Central memory CD8-positive, alpha-beta T cell (primary cell): Measurements from ENCODE around the gene SLC23A1.

Experiments
- ATAC-seq: fragments of 150-1000 bp; cut with Tn5 transposase; replicated peaks from 2 replicates; pipeline ENCODE4 v1.10.0; 2022; ENCODE audit warnings: mild to moderate bottlenecking, moderate FRiP score, moderate number of reproducible peaks; ENCODE audit not compliant: poor library complexity, severe bottlenecking; ENCODE audit errors: extremely low read depth
- DNase-seq, 2 donors: peaks; one replicate each; pipeline ENCODE4 v3.0.0; 2021; ENCODE audit warnings: low spot score in 2 of 2
- H3K27ac Mint-ChIP-seq: one replicate; pipeline ENCODE4 v1.8.0; 2022; ENCODE audit warnings: low read depth, mild to moderate bottlenecking, moderate library complexity, mixed read lengths
- H3K27me3 Mint-ChIP-seq: one replicate; pipeline ENCODE4 v1.8.0; 2022; ENCODE audit warnings: mixed read lengths
- H3K36me3 Mint-ChIP-seq: one replicate; pipeline ENCODE4 v1.8.0; 2022; ENCODE audit warnings: mild to moderate bottlenecking, moderate library complexity, mixed read lengths; ENCODE audit not compliant: insufficient read depth
- H3K4me1 Mint-ChIP-seq: one replicate; pipeline ENCODE4 v1.8.0; 2022; ENCODE audit warnings: mixed read lengths
- H3K4me3 Mint-ChIP-seq: one replicate; pipeline ENCODE4 v1.8.0; 2022; ENCODE audit warnings: mild to moderate bottlenecking, moderate library complexity, mixed read lengths
- H3K9me3 Mint-ChIP-seq: one replicate; pipeline ENCODE4 v1.8.0; 2022; ENCODE audit warnings: mixed read lengths

Gene SLC23A1

DNA sequence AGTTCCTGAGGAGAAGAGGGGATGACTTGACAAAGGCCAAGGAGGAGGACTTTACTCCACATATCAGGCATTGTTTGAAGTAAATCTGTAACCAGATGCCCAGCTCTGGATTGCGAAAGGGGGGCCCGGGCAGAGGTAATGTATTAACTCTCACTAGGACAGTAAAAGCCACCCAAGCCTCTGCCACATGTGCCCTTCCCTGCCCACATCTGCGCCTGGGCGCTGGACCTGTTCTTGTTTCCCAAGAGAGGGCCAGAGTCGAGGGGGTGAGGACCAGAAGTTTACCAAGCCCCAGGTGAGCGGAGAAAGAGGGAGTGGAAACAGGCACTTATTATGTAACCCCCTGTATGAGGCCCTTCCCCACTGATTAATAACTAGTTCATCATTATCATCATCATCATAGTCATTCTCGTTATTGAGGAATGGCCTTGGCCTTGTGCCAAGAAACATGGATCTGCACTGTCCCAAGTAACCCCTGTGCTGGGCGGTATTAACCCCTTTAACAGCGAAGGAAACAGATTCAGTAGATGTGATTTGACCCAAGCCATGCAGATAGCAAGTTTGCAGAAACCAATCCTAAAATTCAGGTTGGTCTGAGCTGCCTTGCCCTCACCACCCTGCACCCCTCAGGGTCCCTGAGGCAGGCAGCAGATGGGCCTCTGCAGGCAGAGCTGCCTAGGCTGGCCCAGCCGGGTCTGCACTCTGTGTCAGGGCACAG, at the start of gene SLC23A1:
Gene SLC23A1, minus strand, starts transcription at position 23 of the 718 bp plus-strand sequence. CDS start 44 bp downstream, outside the sequence.
- no peak for DNase-seq
- H3K27me3 Mint-ChIP-seq: no peaks in the 10 kb centered on the region
- H3K4me3 Mint-ChIP-seq: no peak within 1 kb of the TSS
- peaks cover 24% of the 10 kb centered on the region for H3K4me1 Mint-ChIP-seq
- ATAC-seq: no peak
- peak within 1 kb of the TSS; percentile 92 for H3K27ac Mint-ChIP-seq
- H3K9me3 Mint-ChIP-seq: no peaks in the 10 kb centered on the region
- H3K36me3 Mint-ChIP-seq: peaks cover 8% of the 10 kb centered on the region

DNA sequence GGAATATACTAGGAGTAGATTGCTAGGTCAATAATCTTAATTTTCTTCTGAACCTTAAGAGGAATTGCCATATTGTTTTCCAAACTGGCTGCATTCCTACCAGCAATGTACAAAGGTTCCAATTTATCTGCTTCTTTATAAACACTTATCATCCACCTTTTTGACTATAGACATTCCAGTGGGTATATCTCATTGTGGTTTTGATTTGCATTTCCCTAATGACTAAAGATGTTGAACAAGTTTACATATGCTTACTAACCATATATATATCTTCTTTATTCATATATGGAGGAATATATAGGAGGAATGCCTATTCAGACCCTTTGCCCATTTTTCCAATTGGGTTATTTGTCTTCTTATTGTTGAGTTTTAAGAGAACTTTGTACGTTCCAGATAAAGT, 48.6 kb upstream of the SLC23A1 start:
- ATAC-seq: no peak

DNA sequence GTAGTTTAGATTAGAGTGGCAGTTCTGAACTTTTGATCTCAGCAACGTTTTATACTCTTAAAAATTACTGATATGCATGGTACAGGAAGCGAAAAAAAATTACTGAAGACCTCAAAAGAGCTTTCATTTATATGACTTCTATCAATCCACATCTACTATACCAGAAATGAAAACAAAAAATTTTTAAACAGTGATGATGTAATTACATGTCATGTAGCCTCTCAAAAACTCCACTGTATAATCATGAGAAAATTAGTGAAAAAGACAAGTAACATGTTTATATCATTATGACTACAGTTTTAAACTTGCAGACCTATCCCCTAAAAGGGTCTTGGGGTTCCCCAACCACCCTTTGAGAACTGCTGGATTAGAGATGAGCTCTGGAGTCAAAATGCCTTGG, 46.9 kb upstream of the SLC23A1 start:
- H3K4me1 Mint-ChIP-seq: no peaks in the 10 kb centered on the region
- H3K9me3 Mint-ChIP-seq: no peaks in the 10 kb centered on the region
- peaks cover 7% of the 10 kb centered on the region for H3K36me3 Mint-ChIP-seq
- H3K27me3 Mint-ChIP-seq: no peaks in the 10 kb centered on the region
- ATAC-seq (no peak), DNase-seq (no peak)
- H3K4me3 Mint-ChIP-seq: no peak overlapping the region
- no peak overlapping the region for H3K27ac Mint-ChIP-seq

More for the DNA sequence above, 48.6 kb upstream of the SLC23A1 start:
- no peak for DNase-seq
- H3K27me3 Mint-ChIP-seq: no peaks in the 10 kb centered on the region
- H3K4me3 Mint-ChIP-seq: no peak overlapping the region
- peaks cover 8% of the 10 kb centered on the region for H3K36me3 Mint-ChIP-seq
- peak overlapping the region; percentile 27 for H3K27ac Mint-ChIP-seq
- no peaks in the 10 kb centered on the region for H3K9me3 Mint-ChIP-seq
- H3K4me1 Mint-ChIP-seq: no peaks in the 10 kb centered on the region

DNA sequence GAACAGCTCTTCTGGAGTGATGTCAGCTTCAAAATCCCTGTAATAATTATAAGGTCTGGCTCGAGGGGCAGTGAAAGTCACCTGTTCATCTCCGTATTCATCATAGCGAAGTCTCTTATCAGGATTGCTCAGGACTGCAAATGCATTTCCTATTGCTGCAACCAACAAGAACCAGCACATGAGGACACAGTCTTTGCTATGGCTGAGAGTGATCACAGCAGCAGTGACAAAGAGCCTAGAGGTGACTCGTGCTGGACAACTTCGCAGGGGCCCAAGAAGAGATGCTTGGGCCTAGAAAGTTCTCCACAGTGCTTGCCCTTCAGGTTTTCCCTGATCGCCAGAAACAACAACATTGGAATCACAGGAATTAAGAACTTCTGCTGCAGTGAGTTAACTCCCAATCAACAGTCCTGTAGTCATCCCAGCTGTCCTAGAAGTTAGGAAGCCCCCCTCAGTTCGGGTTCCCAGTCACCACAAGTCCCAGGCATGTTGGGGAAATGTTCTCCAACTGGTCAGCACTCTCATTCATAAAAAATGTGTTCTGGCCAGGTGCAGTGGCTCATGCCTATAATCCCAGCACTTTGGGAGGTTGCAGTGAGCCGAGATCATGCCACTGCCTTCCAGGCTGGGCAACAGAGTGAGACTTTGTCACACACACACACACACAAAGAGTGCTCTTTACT, 43.2 kb upstream of the SLC23A1 start:
- no peak for ATAC-seq
- peaks cover 8% of the 10 kb centered on the region for H3K36me3 Mint-ChIP-seq
- DNase-seq: no peak
- peaks cover 7% of the 10 kb centered on the region for H3K4me1 Mint-ChIP-seq
- H3K4me3 Mint-ChIP-seq: no peak overlapping the region
- no peaks in the 10 kb centered on the region for H3K9me3 Mint-ChIP-seq
- no peak overlapping the region for H3K27ac Mint-ChIP-seq
- no peaks in the 10 kb centered on the region for H3K27me3 Mint-ChIP-seq

DNA sequence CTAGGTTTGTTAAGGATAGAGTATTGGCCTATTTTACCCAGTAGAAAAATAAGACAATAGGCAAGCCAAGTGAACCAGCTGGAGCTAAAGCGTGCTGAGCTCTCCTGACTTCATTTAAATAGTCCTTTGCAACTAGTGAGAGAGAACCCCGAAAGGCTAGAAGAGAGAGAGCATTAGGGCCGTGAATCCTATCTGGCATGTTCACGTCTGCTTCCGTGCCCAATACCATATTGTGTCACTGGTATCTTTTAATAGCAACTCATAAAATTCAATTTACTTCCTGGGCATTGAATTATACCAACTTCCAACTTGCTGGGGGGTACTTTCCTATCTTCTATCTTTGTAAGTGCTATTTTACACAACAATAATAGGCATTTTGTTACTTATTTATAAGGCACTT, 42.4 kb upstream of the SLC23A1 start:
- DNase-seq (no peak), ATAC-seq (no peak)
- Mint-ChIP-seq H3K27me3 (no peaks in the 10 kb centered on the region), H3K27ac (no peak overlapping the region), H3K4me3 (no peak overlapping the region), H3K9me3 (no peaks in the 10 kb centered on the region), H3K36me3 (peaks cover 8% of the 10 kb centered on the region), H3K4me1 (peaks cover 7% of the 10 kb centered on the region)

DNA sequence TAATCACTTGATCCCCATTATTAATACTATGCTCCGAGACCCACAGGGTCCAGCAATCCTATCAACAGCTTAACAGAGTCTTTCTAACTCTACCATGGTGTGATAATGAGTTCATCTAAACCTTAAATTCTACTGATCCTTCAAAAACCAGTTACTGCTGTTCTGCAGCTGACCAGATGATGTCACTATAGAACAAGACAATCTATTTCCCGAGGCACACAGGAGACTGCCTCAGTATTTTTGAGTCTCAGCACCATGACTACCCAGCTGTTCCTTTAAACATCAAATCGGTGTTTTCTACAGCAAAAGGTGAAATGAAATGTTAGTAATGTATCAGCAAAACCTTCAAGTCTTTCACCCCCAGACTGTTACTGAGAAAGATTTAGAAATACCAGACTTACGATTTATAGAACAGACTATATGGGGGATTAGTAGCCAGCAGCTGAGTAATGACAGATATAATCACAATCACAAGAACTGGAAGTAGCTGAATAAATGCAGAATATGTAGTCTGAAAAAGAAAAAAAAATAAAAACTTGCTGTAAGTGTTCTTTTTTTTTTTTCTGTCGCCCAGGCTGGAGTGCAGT, 39.3 kb upstream of the SLC23A1 start:
- H3K27me3 Mint-ChIP-seq: no peaks in the 10 kb centered on the region
- H3K4me1 Mint-ChIP-seq: peaks cover 7% of the 10 kb centered on the region
- no peaks in the 10 kb centered on the region for H3K9me3 Mint-ChIP-seq
- H3K27ac Mint-ChIP-seq: no peak overlapping the region
- peak; percentile 91 for ATAC-seq
- H3K4me3 Mint-ChIP-seq: no peak overlapping the region
- peaks cover 11% of the 10 kb centered on the region for H3K36me3 Mint-ChIP-seq
- DNase-seq: peak in 1 of 2 donors; percentile 66

DNA sequence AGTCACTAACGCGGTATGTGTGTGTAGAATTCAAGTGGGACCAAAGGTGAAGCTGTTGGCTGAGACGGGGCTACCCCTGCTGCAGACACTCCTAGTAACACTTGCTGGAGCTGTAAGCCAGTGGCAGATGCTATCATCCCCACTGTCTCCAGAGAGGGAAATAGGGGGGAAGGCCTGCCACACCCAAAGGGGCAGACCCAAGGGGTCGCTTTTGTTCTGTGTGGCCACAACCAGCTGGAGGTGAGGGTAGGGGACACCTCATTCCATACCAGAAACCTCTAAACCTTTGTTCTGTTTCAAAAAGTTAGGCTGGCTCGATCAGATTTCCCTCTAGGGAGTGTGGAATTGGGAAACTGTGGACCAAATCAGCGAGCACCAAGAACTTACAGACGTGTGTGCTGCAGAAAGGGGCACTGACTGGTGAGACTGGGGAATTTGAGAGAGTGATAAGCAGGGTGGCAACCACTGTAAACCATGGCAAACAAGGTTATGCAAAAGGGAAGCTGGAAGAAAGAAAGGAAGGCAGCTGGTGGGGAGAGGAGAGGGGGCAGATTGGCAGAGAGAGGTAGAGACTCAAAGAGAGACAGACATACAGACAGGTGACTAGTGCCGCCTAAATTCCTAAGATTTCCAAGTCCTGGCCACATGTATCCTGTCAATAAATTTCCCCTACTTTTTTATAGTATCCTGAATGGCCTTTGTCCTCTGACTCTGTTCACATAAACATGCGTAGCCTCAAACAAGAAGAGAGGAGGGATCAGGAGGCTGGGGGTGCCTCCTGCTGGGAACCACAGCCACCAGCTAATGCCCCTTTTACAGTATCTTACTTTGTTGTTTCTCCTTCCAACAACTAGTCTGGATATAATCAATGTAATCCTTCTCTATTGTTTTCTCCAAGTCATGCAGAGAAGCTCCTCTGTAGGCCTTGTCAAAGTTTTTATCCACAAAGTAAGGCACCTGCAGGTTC, 36.4 kb upstream of the SLC23A1 start:
- no peak for DNase-seq
- H3K4me1 Mint-ChIP-seq: peaks cover 7% of the 10 kb centered on the region
- H3K9me3 Mint-ChIP-seq: no peaks in the 10 kb centered on the region
- H3K27ac Mint-ChIP-seq: no peak overlapping the region
- H3K27me3 Mint-ChIP-seq: no peaks in the 10 kb centered on the region
- no peak for ATAC-seq
- no peak overlapping the region for H3K4me3 Mint-ChIP-seq
- H3K36me3 Mint-ChIP-seq: peaks cover 9% of the 10 kb centered on the region

DNA sequence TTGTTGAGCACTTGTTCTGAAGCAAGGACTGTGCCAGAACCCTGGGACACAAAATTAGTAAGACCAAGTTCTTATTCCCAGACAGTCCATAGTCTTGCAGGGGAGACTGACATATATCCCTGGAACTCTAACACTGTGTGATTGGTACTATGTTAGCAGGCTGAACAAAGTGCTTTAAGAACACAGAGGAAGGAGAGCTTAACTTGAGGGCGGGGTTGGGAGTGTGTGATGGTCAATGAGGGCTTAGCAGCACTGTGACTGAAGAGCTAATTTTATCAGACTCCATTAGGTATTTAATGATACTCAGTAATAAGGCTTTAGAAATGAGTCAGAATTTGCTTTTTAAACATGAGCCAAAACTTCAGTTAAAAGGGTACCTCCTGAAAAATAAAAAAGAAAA, 35.7 kb upstream of the SLC23A1 start:
- ATAC-seq (no peak), DNase-seq (no peak)
- Mint-ChIP-seq H3K27me3 (no peaks in the 10 kb centered on the region), H3K4me1 (peaks cover 7% of the 10 kb centered on the region), H3K36me3 (peaks cover 5% of the 10 kb centered on the region), H3K27ac (no peak overlapping the region), H3K4me3 (no peak overlapping the region), H3K9me3 (no peaks in the 10 kb centered on the region)

DNA sequence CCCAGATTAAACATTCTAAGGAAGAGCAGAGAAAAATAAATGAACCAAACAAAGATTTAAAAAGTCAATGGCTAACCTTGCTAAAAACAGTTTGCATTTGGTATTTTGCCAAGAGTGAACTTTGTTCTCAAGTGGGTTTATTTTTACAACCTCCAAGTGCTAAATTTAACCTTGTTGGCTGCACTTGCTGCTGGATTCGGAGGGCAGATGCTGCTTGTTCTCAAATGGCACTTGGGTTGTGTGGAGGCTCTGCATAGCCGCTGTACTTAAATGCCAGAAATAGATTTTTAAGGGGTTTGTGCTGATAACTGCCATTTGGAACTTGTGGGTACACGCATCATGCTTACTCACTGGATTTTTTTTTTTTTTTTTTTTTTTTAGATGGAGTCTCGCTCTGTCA, 34.1 kb upstream of the SLC23A1 start:
- Mint-ChIP-seq H3K36me3 (peaks cover 5% of the 10 kb centered on the region), H3K9me3 (no peaks in the 10 kb centered on the region), H3K27me3 (no peaks in the 10 kb centered on the region), H3K4me1 (peaks cover 3% of the 10 kb centered on the region), H3K4me3 (no peak overlapping the region), H3K27ac (no peak overlapping the region)
- no peak for DNase-seq
- ATAC-seq: no peak

DNA sequence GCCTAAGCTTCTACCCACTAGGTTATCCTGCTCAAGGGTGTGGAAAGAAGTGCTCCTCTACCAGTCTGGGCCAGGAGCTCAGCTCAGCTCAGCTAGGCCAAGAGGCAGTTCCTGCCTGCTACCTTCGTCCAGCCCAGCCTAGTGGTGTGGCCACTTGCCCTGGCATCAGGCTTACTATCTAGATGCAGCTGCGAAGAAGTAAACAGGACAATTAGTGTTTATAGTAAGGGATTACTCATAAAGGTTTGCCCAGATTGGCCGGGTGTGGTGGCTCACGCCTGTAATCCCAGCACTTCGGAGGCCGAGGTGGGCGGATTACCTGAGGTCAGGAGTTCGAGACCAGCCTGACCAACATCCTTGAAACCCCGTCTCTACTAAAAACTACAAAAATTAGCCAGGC, 33.6 kb upstream of the SLC23A1 start:
- Mint-ChIP-seq H3K27me3 (no peaks in the 10 kb centered on the region), H3K9me3 (no peaks in the 10 kb centered on the region), H3K4me3 (no peak overlapping the region), H3K4me1 (no peaks in the 10 kb centered on the region), H3K36me3 (peaks cover 5% of the 10 kb centered on the region), H3K27ac (no peak overlapping the region)
- ATAC-seq (no peak), DNase-seq (no peak)

DNA sequence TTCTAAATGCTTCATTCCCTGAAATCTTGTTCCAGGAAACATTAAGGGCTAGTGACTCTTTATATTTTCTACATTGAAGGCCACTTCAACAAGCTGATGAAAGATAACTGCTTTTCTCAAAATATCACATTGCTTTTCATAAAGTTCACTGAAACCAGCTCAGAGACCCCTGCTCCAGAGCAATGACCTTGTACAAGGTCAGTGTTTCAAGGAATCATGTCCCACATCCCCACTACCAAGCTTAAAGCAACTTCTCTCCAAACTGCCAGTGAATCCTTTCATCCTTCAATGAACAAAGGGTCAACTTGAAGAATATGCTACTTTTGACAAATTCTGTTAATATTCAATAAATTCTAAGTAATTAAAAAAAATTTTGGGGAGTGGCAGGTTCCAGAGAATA, 32.8 kb upstream of the SLC23A1 start:
- no peaks in the 10 kb centered on the region for H3K9me3 Mint-ChIP-seq
- H3K27me3 Mint-ChIP-seq: no peaks in the 10 kb centered on the region
- H3K4me3 Mint-ChIP-seq: no peak overlapping the region
- DNase-seq (no peak), ATAC-seq (no peak)
- peaks cover 5% of the 10 kb centered on the region for H3K36me3 Mint-ChIP-seq
- H3K4me1 Mint-ChIP-seq: no peaks in the 10 kb centered on the region
- no peak overlapping the region for H3K27ac Mint-ChIP-seq

DNA sequence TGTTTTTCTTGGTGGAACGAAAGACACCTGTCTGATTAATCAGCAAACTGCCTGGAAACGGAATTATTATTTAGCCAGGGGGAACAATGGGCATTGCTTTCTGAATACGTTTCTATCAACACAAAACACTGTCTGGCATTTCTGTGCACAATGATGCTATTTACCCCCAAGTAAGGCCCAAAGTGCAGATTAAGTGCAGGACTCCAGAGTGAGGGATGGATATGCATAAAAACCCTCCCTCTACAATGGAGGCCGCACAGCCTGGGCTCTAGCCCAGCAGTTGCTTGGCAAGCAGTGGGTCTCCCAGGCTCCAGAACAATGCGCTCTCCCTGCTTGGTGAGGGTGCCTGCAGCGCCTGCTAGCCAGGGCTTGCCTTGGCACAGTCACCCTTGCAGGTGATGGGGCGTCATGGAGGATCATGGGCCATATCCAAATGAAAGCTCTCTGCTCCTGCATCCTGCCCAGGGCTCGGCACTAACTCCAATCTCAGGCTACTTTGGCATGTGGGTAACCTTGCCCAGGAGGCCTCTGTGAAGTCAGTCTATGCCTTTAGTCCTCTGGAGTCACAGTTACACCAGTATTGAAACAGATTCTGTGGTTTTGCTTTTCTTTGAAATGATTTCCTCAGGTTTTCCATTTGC, 32.2 kb upstream of the SLC23A1 start:
- ATAC-seq (no peak), DNase-seq (no peak)
- Mint-ChIP-seq H3K27me3 (no peaks in the 10 kb centered on the region), H3K36me3 (peaks cover 5% of the 10 kb centered on the region), H3K27ac (no peak overlapping the region), H3K9me3 (no peaks in the 10 kb centered on the region), H3K4me1 (no peaks in the 10 kb centered on the region), H3K4me3 (no peak overlapping the region)
